ENCODE data around the gene BCR.

DNA sequence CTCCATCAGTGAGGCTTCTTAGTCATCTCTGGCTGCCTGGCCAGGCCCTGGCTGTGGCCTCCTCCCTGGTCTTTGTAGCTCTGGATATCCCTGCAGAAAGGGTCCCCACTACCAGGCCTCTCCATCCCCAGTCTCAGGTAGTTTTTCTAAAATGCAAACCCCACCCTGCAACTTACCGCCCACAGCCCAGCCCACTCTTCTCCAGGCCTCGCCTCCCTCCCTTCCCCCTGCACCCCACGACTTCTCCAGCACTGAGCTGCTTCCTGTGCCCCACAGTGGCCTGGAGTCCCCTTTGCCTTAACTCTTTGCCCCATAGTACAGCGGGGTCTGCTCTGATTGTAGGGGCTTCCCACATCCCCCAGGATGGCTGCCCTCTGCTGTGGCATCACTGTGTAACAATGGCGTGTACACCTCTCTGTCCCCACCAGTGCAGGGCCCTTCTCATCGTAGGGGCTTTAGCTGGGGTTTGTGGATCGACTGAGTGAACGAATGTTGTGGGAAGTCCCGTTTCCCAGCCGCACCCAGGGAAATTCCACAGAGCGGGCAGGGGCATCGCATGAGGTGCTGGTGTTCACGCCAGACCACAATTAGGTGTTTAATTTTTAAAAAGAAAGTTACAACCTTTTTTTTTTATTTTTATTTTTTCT lies 111.6 kb downstream of the BCR start:
- TF ChIP-seq POLR2AphosphoS5 (IDR thresholded peaks at IDR 0.05) (no peak), RAD21 (conservative IDR thresholded peaks at IDR 0.05) (no peak), EP300 (conservative IDR thresholded peaks at IDR 0.05; ENCODE audit: poor library complexity, severe bottlenecking) (no peak), SMC3 (conservative IDR thresholded peaks at IDR 0.05; ENCODE audit: poor library complexity) (no peak), EZH2 (IDR thresholded peaks at IDR 0.05; ENCODE audit: borderline replicate concordance, insufficient read depth, low read length, poor library complexity, severe bottlenecking) (no peak), MXI1 (conservative IDR thresholded peaks at IDR 0.05; ENCODE audit: poor library complexity, severe bottlenecking) (no peak)
- TF ChIP-seq, protein P1, sequence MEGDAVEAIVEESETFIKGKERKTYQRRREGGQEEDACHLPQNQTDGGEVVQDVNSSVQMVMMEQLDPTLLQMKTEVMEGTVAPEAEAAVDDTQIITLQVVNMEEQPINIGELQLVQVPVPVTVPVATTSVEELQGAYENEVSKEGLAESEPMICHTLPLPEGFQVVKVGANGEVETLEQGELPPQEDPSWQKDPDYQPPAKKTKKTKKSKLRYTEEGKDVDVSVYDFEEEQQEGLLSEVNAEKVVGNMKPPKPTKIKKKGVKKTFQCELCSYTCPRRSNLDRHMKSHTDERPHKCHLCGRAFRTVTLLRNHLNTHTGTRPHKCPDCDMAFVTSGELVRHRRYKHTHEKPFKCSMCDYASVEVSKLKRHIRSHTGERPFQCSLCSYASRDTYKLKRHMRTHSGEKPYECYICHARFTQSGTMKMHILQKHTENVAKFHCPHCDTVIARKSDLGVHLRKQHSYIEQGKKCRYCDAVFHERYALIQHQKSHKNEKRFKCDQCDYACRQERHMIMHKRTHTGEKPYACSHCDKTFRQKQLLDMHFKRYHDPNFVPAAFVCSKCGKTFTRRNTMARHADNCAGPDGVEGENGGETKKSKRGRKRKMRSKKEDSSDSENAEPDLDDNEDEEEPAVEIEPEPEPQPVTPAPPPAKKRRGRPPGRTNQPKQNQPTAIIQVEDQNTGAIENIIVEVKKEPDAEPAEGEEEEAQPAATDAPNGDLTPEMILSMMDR (IDR thresholded peaks at IDR 0.05; ENCODE audit: poor library complexity, severe bottlenecking): no peak
